ENCODE results near the gene RPL7A. TPM values are rescaled to one million over a fixed set of nuclear protein-coding genes. Genes with fewer than 3 reads are reported as not detected.

RPL7A gene
- total RNA-seq, 1 donor from 2014 or later, result 2,339 TPM

DNA sequence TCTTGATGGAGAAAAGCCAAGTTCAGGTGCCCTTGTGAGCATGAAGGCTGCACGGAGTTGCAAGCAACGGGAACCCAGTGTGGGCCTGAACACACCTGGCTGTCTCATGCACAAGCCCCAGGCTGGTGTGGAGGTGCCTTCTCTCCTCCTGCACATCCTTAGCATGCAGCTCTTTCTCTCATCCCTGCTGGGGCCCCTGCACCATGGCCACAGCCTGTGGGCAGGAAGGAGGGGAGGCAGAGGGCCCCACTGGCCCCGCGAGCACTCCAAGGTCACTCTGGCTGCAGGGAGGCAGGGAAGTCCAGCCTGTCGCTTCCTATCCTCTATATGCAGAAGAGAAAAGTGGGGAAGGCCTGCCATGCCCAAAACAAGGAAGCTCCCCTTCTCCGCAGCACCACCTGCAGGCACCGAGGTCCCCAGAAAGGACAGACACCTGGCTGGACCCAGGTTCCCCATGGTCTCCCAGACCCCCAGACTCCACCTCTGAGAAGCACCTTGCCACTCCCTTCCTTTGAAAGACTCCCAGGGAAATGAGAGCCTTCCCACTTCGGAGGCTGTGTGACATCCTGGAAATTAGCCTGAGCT is 46.8 kb downstream of the RPL7A start:
- peaks cover 45% of the 10 kb centered on the region for H3K27me3 ChIP-seq (ENCODE audit: control insufficient read depth, insufficient read depth, low read length)
- TF ChIP-seq, protein P1, sequence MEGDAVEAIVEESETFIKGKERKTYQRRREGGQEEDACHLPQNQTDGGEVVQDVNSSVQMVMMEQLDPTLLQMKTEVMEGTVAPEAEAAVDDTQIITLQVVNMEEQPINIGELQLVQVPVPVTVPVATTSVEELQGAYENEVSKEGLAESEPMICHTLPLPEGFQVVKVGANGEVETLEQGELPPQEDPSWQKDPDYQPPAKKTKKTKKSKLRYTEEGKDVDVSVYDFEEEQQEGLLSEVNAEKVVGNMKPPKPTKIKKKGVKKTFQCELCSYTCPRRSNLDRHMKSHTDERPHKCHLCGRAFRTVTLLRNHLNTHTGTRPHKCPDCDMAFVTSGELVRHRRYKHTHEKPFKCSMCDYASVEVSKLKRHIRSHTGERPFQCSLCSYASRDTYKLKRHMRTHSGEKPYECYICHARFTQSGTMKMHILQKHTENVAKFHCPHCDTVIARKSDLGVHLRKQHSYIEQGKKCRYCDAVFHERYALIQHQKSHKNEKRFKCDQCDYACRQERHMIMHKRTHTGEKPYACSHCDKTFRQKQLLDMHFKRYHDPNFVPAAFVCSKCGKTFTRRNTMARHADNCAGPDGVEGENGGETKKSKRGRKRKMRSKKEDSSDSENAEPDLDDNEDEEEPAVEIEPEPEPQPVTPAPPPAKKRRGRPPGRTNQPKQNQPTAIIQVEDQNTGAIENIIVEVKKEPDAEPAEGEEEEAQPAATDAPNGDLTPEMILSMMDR (IDR thresholded peaks at IDR 0.05; ENCODE audit: insufficient read depth, low read length, poor library complexity, severe bottlenecking), result no peak
- no peak for DNase-seq (ENCODE audit: low read depth)

DNA sequence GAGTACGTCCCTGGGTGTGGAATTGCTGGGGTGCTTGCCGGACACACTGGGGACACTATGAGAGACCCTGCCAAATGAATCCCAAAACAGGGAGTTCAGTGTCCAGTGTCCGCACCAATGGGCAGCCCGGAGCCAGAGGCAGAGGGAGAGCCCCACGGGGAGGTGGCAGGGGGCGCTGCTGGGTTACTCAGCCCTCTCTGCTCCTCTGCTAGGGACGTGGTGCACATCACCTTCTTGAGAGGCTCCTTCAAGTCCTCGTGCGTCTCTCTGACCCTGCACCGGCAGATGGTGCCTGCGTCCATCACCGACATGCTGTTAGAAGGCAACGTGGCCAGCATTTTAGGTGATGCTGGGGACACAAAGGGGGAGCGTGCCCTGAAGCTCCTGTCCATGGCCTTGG is 48.9 kb downstream of the RPL7A start:
- DNase-seq (ENCODE audit: low read depth), result no peak
- TF ChIP-seq, protein P1 (IDR thresholded peaks at IDR 0.05; ENCODE audit: insufficient read depth, low read length, poor library complexity, severe bottlenecking), result peak; percentile 39
- Histone ChIP-seq H3K27me3 (ENCODE audit: control insufficient read depth, insufficient read depth, low read length) (peaks cover 40% of the 10 kb centered on the region), H3K36me3 (ENCODE audit: control insufficient read depth, insufficient read depth, low read length) (no peaks in the 10 kb centered on the region), H3K4me3 (ENCODE audit: low read depth, low read length) (no peak overlapping the region)

More for the DNA sequence above, 46.8 kb downstream of the RPL7A start:
- H3K4me3 ChIP-seq (ENCODE audit: low read depth, low read length), result no peak overlapping the region
- no peaks in the 10 kb centered on the region for H3K36me3 ChIP-seq (ENCODE audit: control insufficient read depth, insufficient read depth, low read length)

GRCh38 chr9:133397370-133397769 is 49.4 kb downstream of the RPL7A start:
- Histone ChIP-seq H3K36me3 (ENCODE audit: control insufficient read depth, insufficient read depth, low read length) (no peaks in the 10 kb centered on the region), H3K4me3 (ENCODE audit: low read depth, low read length) (no peak overlapping the region), H3K27me3 (ENCODE audit: control insufficient read depth, insufficient read depth, low read length) (peaks cover 40% of the 10 kb centered on the region)
- DNase-seq (ENCODE audit: low read depth), result no peak
- TF ChIP-seq, protein P1 (IDR thresholded peaks at IDR 0.05; ENCODE audit: insufficient read depth, low read length, poor library complexity, severe bottlenecking), result no peak

- no peaks in the 10 kb centered on the region for H3K36me3 ChIP-seq (ENCODE audit: control insufficient read depth, insufficient read depth, low read length)
- no peak overlapping the region for H3K4me3 ChIP-seq (ENCODE audit: low read depth, low read length)
- no peak for DNase-seq (ENCODE audit: low read depth)
- TF ChIP-seq, protein P1 (IDR thresholded peaks at IDR 0.05; ENCODE audit: insufficient read depth, low read length, poor library complexity, severe bottlenecking), result no peak
- peaks cover 40% of the 10 kb centered on the region for H3K27me3 ChIP-seq (ENCODE audit: control insufficient read depth, insufficient read depth, low read length)
These were observed 49.9 kb downstream of the RPL7A start for GRCh38 chr9:133397895-133398294.

DNA sequence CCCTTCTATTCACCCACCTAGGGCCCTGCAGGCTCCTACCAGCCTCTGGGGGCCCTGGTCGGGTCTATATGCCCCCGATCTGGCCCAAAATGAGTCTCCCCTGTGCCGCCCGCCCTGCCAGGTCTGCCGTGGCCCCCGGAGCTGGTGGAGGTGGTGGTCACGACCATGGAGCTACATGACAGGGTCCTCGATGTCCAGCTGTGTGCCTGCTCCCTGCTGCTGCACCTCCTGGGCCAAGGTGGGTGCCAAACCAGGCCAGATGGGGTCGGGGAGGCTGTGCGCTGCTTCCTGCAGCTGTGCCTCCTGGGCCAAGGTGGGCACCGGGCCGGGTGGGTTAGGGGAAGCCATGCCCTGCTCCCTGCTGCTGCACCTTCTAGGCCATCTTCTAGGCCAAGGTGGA is 52.3 kb downstream of the RPL7A start:
- TF ChIP-seq, protein P1 (IDR thresholded peaks at IDR 0.05; ENCODE audit: insufficient read depth, low read length, poor library complexity, severe bottlenecking), result no peak
- no peak for DNase-seq (ENCODE audit: low read depth)
- H3K27me3 ChIP-seq (ENCODE audit: control insufficient read depth, insufficient read depth, low read length), result peaks cover 21% of the 10 kb centered on the region

More for the DNA sequence above, 52.3 kb downstream of the RPL7A start:
- Histone ChIP-seq H3K36me3 (ENCODE audit: control insufficient read depth, insufficient read depth, low read length) (no peaks in the 10 kb centered on the region), H3K4me3 (ENCODE audit: low read depth, low read length) (no peak overlapping the region)

Other genes with a start within 250 kb of the RPL7A start
- gene RALGDS, start 227.0 kb upstream of the RPL7A start, total RNA-seq, result 39.9 and 43.7 TPM in 2 replicates
- 8.8 and 12.4 TPM in 2 replicates for gene GBGT1, start 184.3 kb upstream of the RPL7A start, total RNA-seq
- gene OBP2B, start 139.0 kb upstream of the RPL7A start, total RNA-seq, result not detected in 2 replicates
- gene ABO, start 73.0 kb upstream of the RPL7A start, total RNA-seq, result 1.8 TPM in 2 replicates
- 17.4 and 30.8 TPM in 2 replicates for gene SURF6, start 12.0 kb upstream of the RPL7A start, total RNA-seq
- gene MED22, start 87 bp upstream of the RPL7A start, total RNA-seq, result 42.0 and 51.8 TPM in 2 replicates
- gene SURF1, start 8.3 kb downstream of the RPL7A start, total RNA-seq, result 39.2 and 56.4 TPM in 2 replicates
- 38.7 and 51.5 TPM in 2 replicates for gene SURF2, start 8.3 kb downstream of the RPL7A start, total RNA-seq
- gene SURF4, start 27.8 kb downstream of the RPL7A start, total RNA-seq, result 188 and 198 TPM in 2 replicates
- 0.27 TPM in 1 of 2 replicates, not detected in the other for gene STKLD1, start 28.1 kb downstream of the RPL7A start, total RNA-seq
- gene REXO4, start 69.8 kb downstream of the RPL7A start, total RNA-seq, result 21.9 and 23.1 TPM in 2 replicates
- gene ADAMTS13, start 74.1 kb downstream of the RPL7A start, total RNA-seq, result 2.0 and 2.4 TPM in 2 replicates
- 24.4 and 24.6 TPM in 2 replicates for gene CACFD1, start 111.8 kb downstream of the RPL7A start, total RNA-seq
- 51.8 and 60.9 TPM in 2 replicates for gene SLC2A6, start 130.9 kb downstream of the RPL7A start, total RNA-seq
- not detected in 2 replicates for gene MYMK, start 176.7 kb downstream of the RPL7A start, total RNA-seq
- 0.54 and 1.2 TPM in 2 replicates for gene ADAMTSL2, start 186.5 kb downstream of the RPL7A start, total RNA-seq